T-helper 2 cell treated with Interferon-gamma antibody and Interleukin-4, amounts not matched to agents 100 ng/mL and 5 ng/mL, for 36 hours (primary cell): ENCODE results near the gene EXOC3L2. TPM values are rescaled to one million over a fixed set of nuclear protein-coding genes. Genes with fewer than 3 reads are reported as not detected.

Experiments used
- intact Hi-C: fragments of 100-400 bp; cut with micrococcal nuclease; formaldehyde crosslinking; loops from one replicate; pipeline ENCODE4 v1.15.1; 2023
- total RNA-seq: library from RNA; stranded (reverse); gene quantifications from 2 replicates; pipeline ENCODE4 v1.2.3, GENCODE V29; 2022

EXOC3L2 gene
- total RNA-seq, 1 donor from 2014 or later: not detected

DNA sequence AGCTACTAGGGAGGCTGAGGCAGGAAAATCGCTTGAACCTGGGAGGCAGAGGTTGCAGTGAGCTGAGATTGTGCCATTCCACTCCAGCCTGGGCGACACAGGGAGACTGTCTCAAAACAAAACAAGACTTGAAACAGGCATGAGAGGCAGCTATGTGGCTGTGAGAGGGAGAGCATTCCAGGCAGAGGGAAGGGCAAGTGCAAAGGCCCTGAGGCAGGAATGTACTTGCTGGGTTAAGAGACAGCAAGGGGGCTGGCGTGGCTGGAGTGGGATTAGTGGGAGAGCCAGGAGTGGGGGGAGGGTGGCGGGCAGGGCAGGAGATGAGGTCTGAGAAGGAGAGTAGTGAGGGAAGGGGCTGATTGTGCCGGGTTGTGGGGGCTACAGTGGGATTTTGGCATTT, 21.3 kb downstream of the EXOC3L2 start:
- intact Hi-C loops: no loop called here

DNA sequence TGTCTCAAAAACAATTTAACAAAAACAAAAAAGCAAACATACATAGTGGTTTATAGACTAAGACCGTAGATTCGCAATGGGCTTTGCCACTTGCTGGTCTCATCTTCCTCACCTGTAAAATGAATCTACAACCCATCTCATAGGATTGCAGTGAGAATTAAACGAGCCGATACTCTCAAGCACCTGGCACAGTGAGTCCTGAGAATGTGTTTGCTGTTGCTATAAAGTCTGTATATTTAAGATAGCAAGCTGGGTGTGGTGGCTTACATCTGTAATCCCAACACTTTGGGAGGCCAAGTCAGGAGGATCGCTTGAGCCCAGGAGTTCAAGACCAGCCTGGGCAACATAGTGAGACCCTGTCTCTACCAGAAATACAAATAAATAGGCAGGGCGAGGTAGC, 22.5 kb downstream of the EXOC3L2 start:
- intact Hi-C loops: no loop called here

DNA sequence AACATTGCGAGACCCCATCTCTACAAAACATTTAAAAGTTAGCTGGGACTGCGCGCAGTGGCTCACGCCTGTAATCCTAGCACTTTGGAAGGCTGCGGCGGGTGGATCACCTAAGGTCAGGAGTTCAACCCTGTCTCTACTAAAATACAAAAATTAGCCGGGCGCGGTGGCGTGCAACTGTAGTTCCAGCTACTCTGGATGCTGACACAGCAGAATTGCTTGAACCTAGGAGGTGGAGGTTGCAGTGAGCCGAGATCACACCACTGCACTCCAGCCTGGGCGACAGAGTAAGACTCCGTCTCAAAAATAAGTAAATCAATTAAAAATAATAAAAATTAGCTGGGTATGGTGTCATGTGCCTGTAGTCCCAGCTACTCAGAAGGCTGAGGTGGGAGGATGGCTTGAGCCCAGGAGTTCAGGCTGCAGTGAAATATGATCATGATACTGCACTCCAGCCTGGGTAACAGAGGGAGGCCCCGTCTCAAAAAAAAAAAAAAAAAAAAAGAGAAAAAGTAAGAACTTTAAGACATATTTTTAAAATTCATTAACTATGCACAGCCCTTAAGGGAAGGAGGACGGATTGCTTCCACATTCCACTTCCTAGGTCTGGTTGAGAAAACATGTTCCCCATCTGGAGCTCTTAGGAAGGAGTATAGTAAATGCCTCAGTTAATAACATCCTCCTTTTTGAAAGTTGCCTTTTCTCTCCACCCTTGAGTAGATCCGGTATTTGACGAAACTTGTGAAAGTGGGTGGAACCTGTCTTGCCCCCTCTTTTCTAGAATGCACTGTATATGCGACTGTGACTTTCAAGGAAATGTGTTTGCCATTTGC, 26.1 kb downstream of the EXOC3L2 start:
- intact Hi-C loops: no loop called here

DNA sequence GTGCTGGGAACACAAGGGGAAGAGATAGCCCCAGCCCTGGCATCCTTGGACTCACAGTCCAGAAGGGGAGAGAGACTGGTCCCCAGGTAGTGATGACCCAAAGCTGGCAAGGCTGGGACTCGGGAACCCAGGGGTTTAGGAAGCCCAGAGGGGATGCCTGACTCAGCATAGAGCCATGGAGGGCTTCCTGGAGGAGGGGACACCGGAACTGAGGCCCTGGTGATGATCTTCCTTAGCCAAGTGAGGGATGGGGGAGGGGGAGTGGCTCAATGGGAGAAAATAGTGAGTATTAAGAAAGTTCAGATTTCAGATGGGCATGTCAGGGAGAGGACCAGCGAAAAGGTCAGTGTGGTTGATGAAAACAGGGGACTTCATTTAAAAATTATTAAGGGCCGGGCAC, 26.8 kb downstream of the EXOC3L2 start:
- intact Hi-C loops: no loop called here

DNA sequence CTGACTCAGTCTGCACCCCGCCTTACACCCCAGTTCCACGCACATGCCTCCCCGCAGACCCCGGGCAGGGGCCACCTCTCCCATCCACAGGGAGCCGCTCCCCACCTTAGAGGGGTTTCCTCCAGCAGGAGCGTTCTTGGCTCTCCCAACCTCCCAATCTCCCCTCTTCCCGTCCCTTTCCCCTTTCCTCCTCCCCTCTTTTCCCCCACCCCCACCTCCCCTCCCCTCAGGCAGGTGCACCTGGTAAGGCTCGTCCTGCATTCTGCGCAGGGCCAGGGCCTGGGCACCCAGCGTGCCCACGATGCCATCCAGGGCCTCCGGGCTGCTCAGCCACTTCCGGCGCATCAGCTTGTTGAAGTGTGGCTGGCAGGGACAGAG, 27.3 kb downstream of the EXOC3L2 start:
- intact Hi-C loops: no loop called here

DNA sequence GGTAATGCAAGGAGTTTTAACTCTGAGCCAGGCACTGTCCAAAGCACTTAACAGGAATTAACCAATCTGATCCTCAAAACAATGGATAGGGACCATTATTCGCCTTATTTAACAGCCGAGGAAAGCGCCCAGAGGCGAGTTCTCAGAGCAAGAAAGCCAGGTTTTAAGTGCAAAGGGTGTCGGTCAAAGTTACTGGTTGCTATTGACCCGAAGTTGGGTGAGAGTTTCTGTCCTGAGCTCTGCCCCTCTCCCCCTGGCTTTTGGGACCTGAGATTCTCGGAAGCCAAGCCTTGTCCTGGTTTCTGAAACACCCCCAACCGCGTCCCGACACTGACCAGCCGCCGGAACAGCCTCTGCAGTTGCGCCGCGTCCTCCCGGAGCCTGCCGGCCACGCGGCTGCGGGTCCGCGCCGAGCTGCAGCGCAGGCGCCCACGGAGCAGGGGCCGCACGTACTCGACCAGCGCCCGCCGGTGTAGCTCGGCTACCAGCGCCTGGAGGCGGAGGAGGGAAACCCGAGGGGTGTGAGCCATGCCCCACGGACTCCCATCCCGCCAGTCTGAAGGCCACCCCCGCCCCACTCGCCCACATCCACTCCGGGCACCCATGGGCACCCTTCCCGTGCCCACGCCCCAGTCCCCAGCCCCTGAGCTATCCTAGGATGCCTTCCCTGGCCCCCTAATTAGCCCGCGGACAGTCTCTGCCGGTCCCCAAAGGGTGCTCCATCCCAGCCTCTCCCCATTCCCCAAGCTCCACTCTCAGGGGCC, 27.8 kb downstream of the EXOC3L2 start:
- intact Hi-C loops: no loop called here

DNA sequence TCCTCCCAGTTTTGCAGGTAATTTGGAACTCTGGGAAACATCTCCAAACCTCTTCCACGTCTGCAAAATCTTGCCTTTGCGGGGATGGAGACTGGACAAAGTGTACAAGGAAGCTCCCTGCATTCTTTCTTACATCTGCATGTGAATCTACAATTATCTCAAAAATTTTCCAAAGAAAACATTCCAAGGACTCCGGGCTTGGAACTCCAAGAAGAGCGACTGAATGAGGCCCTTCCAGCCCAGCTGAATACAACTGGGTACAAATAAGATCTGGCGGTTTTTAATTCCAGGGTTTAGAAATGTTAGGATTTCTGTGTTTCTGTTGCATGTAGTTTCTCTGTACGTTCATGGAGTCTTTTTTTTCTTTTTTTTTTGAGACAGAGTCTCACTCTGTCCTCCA, 28.5 kb downstream of the EXOC3L2 start:
- intact Hi-C loops: no loop called here

DNA sequence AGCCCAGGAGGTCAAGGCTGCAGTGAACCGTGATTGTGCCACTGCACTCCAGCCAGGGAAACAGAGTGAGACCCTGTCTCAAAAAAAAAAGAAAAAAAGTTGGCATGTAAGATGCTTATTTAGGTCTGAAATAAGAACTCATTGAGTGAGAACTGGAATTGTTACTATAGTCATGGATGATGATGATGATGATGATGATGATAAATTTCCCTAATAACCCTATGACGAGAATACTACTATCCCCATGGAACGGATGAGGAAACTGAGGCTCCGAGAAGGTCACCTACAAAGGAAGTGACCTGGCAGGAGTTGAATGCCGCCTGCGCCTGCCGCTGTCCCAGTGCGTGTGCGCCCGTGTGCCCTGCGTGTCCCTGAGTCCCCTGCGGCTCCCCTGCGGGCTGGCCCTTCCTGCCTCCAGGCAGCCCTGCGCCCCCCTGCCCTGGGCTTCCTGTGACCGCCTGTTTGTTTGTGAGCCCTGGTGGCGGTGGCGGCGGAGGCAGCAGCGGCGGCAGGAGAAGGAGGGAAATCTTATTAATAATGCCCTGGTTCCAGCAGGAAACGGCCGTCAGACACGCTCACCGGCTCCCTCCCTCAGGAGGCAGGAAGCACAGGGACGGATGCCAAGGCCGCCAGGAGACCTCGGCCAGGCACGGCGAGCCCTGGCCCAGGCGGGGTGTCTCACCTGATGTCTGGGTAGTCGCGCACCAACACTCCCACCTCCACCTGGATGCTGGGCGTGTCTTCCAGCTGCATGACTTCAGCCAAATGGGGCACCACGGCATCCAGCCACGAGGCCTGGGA, 29.6 kb downstream of the EXOC3L2 start:
- intact Hi-C loops: no loop called here

DNA sequence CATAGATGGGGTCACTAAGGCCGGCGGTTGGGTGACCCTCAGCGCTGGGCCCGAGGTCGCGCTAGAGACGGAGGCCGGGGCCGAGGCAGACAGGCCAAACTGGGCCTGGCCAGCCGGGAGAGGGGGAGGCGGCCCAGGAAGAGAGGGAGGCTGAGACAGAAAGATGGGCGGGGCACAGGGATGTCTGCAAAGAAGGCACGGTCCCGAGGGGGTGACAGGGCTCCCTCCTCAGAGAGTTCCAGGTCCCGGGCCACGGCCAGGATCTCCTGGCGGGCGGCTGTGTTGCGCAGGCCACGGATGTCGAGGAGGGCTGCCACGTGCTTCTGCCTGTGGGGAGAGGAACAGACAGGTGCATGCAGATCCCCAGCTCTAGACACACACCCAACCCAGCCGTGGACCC, 32.2 kb downstream of the EXOC3L2 start:
- intact Hi-C loops: no loop called here

DNA sequence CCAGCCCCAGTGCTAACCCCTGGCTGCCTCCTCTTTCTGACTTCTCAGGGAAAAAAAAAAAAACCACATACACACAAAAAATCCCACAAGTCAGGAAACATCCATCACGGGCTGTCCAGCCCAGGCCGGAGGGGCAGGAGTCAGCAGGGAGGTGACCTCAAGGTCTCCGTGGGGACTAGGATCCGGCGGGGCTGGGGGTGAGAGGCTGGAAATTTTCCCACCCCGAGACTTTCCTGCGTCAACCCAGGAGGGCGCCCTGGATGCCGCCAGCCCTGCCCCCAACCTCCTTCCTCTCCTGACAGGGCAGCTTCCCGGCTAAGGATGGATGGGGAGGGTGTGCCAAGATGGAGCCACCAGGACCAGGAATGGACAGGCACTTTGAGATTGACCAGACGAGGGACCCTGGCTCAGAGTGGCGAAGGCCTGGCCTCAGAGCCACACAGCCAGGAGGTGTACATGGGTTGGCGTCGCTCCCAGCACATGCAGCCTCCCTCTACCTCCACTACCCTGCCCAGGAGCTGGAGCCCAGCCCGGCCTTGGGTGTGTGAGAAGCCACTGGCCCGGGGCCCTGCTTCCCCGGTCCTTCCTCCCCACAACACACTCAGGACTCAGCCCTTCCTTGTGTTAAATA, 33.3 kb downstream of the EXOC3L2 start:
- intact Hi-C loops: no loop called here

DNA sequence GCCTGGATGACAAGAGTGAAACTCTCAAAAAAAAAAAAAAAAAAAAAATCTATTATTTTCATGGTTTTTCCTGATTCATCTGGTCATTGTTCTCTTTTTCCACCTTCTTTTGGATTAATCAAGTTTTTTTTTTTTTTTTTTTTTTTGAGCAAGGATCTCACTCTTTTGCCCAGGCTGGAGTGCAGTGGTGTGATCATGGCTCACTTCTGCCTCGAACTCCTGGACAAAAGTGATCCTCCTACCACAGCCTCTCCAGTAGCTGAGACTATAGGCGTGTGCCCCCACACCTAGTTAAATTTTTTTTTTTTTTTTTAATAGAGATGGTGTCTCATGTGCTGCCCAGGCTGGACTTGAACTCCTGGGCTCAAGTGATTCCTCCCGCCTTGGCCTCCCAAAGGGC, 38.9 kb downstream of the EXOC3L2 start:
- intact Hi-C loops: no loop called here

DNA sequence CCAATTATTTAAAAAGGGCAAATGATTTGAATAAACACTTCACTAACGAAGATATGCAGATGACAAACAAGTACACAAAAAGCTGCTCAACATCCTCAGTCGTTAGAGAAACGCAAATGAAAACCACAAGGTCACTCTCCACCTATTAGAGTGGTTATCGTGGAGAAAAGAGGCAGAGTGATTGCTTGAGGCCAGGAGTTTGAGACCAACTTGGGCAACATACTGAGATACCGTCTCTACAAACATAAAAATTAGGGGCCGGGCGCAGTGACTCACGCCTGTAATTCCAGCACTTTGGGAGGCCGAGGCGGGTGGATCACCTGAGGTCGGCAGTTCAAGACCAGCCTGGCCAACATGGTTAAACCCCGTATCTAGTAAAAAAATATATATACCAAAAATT, 39.4 kb downstream of the EXOC3L2 start:
- intact Hi-C loops: no loop called here

DNA sequence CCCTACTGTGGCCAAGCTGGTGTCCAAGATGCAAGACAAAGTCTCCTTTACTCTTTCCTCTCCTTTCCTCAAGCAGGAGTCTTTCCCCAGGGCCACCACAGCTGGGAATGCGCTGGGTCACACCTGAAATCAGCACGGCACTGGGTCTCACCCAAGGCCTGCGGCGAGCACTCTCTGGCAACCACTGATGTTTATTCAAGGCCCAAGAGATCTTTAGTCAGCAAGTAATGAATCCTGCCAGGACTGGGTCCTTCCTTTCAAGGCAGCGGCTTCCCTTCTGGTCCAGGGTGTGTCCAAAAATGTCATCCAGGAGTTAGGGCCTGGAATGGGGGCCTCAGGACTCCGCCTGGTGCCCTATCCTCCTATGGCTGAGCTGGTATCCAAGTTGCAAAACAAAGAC, 42.6 kb downstream of the EXOC3L2 start:
- intact Hi-C loops: no loop called here

DNA sequence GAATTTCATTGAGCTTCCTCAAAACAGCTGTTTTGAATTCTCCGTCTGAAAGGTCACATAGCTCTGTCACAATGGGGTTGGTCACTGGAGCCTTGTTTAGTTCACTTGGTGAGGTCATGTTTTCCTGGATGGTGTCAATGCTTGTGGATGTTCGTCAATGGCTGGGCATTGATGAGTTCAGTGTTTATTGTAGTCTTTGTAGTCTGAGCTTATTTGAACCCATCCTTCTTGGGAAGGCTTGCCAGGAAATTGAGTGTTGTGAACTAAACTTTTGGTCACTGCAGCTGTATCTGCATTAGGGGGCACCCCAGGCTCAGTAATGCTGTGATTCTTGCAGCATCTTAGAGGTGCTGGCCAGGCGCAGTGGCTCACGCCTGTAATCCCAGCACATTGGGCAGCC, 44.6 kb downstream of the EXOC3L2 start:
- intact Hi-C loops: no loop called here

DNA sequence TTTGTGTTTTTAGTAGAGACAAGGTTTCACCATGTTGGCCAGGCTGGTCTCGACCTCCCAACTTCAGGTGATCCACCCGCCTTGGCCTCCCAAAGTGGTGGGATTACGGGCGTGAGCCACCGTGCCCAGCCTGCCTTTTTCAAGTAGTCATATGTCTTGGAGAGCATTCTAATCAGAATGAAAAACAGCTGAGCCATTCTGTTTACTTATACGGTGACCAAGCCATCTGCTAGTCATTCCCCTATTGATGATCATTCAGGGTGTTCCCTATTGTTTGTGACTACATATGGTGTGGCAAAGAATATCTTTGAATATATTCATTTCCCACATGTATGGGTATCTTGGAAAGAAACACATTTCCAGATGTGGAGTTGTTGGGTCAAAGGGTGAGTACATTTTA, 49.4 kb downstream of the EXOC3L2 start:
- intact Hi-C loops: no loop called here

DNA sequence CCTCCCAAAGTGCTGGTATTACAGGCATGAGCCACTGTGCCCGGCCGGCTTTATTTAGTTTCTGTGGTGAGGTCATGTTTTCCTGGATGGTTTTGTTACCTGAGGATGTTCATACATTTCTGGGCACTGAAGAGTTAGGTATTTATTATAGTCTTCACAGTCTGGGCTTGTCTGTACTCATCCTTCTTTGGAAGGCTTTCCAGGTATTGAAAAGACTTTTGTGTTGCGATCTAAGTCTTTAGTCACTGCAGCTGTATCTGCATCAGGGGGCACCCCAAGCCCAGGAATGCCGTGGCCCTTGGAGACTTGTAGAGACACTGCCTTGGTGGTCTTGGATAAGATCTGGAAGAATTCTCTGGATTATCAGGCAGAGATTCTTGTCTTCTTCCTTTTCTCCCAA, 53.8 kb downstream of the EXOC3L2 start:
- intact Hi-C loops: no loop called here

DNA sequence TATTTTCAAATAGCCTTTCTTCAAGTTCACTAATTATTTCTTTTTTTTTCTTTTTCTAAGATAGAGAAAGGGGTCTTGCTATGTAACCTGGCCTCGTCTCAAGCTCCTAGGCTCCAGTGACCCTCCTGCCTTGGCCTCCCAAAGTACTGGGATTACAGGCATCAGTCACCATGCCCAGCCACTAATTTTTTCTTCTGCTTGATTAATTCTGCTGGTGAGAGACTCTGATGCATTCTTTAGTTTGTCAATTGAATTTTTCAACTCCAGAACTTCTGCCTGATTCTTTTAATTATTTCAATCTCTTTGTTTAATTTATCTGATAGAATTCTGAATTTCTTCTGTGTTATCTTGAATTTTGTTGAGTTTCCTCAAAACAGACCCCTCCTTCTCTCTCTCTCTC, 55.2 kb downstream of the EXOC3L2 start:
- intact Hi-C loops: no loop called here

DNA sequence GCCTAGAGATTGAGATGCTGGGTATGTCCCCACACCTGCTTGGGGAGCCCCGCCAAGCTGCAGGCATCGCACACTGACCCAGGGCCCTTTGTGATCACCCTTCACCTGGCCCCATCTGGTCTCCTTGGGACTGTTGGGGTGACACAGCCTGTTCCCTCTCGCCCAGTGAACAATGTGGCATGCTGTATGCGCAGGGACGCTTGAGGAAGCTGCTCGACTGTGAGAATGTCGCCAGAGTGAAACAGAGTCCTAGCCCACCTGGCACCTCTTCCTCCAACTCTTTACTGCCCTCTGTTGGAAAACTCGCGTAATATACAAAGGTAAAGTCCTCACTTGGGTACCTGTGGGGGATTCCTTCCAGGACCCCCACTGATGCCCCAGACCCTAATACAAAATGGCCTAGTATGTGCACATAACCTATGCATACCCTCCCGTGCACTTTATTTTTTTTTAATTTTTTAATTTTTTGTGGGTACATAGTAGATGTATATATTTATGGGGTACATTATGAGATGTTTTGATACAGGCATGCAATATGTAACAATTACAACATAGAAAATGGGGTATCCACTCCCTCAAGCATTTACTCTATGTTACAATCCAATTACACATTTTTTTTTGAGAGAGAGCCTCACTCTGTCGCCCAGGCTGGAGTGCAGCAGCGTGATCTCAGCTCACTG, 57.6 kb downstream of the EXOC3L2 start:
- intact Hi-C loops: loop anchor here (1.0 kb wide), 1 partner anchor 170 kb away; no protein-coding TSS in a partner anchor

DNA sequence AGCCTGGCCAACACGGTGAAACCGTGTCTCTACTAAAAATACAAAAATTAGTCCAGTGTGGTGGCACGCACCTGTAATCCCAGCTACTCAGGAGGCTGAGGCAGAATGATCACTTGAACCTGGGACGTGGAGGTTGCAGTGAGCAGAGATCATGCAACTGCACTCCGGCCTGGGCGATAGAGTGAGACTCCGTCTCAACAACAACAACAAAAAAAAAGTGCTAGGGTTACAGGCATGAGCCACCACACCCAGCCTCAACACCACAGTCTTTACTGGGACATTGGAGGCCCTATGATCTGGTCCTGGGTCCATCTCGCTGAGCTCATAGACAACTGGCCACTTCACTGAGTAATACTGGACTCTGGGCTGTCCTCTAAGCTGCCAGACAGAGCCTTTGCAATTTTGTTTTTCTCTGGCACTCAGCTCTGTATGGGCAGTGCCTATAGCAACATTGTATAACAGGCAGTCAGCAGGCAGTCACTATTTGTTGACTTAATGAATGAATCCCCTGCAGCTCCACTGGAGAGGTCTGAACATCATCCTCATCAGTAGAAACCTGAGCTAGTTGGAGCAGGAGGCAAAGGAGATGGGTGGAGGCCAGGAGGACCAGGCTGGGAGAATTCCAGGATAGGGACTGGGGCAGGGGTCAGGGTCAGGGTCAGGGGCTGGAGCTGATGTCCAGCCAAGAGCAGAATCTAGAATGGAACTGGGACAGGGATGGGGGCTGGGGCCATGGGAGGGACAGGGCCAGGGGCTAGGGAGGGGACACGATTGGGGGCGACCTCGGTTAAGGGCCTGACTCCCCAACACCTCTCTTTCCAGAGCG, 58.5 kb downstream of the EXOC3L2 start:
- intact Hi-C loops: loop anchor here (1.0 kb wide), 1 partner anchor 169 kb away; no protein-coding TSS in a partner anchor

DNA sequence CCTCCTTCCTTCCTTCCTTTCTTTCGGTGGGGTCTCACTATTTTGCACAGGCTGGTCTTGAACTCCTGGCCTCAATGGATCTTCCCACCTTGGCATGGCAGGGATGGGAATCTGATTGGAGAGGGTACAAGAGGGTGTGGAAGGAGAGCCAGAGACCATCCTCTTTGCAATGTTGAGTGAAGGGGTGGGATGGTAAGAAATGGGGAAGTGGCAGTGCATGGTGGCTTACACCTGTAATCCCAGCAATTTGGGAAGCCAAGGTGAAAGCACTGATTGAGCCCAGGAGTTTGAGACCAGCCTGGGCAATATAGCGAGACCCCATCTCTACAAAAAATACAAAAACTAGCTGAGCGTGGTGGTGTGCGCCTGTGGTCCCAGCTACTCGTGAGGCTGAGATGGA, 61.1 kb downstream of the EXOC3L2 start:
- intact Hi-C loops: no loop called here
